H9 (cell line): ENCODE measurements around the gene SNED1. TPM values are rescaled to one million over a fixed set of nuclear protein-coding genes. Genes with fewer than 3 reads are reported as not detected.

ENCODE experiments used
- DNase-seq: peaks from one replicate; pipeline ENCODE4 v3.0.0-alpha.2; 2017
- H2AFZ ChIP-seq: one replicate; pipeline ENCODE4 v1.6.1; 2013; ENCODE audit warnings: mild to moderate bottlenecking, low read length, control low read depth, moderate library complexity
- H2AK5ac ChIP-seq: 2 replicates; pipeline ENCODE4 v1.6.1; 2013; ENCODE audit warnings: low read length, control low read depth, mixed read lengths; ENCODE audit not compliant: insufficient read length
- H2BK120ac ChIP-seq: one replicate; pipeline ENCODE4 v1.6.1; 2013; ENCODE audit warnings: low read depth, mild to moderate bottlenecking, low read length, control low read depth, inconsistent platforms; ENCODE audit not compliant: poor library complexity, severe bottlenecking
- H2BK12ac ChIP-seq: 2 replicates; pipeline ENCODE4 v1.6.1; 2013; ENCODE audit warnings: low read length, control low read depth, mixed read lengths, low read depth; ENCODE audit not compliant: insufficient read length
- H2BK15ac ChIP-seq: 2 replicates; pipeline ENCODE4 v1.6.1; 2013; ENCODE audit warnings: low read depth, low read length, control low read depth
- H2BK20ac ChIP-seq: one replicate; pipeline ENCODE4 v1.6.1; 2013; ENCODE audit warnings: low read depth, mild to moderate bottlenecking, low read length, control low read depth, inconsistent platforms; ENCODE audit not compliant: poor library complexity, severe bottlenecking
- H2BK5ac ChIP-seq: 2 replicates; pipeline ENCODE4 v1.6.1; 2013; ENCODE audit warnings: low read length, control low read depth, mixed read lengths; ENCODE audit not compliant: insufficient read length
- H3K14ac ChIP-seq: 2 replicates; pipeline ENCODE4 v1.6.1; 2013; ENCODE audit warnings: low read length, control low read depth; ENCODE audit not compliant: insufficient read depth
- H3K18ac ChIP-seq: 2 replicates; pipeline ENCODE4 v1.6.1; 2013; ENCODE audit warnings: low read depth, mild to moderate bottlenecking, mixed read lengths, low read length, control low read depth; ENCODE audit not compliant: insufficient read length
- H3K23ac ChIP-seq: 2 replicates; pipeline ENCODE4 v1.6.1; 2013; ENCODE audit warnings: low read length, control low read depth, mixed read lengths, low read depth; ENCODE audit not compliant: insufficient read length
- H3K23me2 ChIP-seq: 2 replicates; pipeline ENCODE4 v1.6.1; 2013; ENCODE audit warnings: low read depth, mild to moderate bottlenecking, mixed read lengths, low read length, control low read depth; ENCODE audit not compliant: insufficient read length, poor library complexity, severe bottlenecking
- H3K27ac ChIP-seq: 2 replicates; pipeline ENCODE4 v1.5.1; 2013; ENCODE audit warnings: low read length, control low read depth, mixed read lengths, low read depth; ENCODE audit not compliant: insufficient read length
- H3K27me3 ChIP-seq: 2 replicates; pipeline ENCODE4 v1.6.1; 2013; ENCODE audit warnings: low read length, control low read depth, inconsistent platforms; ENCODE audit not compliant: insufficient read depth
- H3K4ac ChIP-seq: 2 replicates; pipeline ENCODE4 v1.6.1; 2013; ENCODE audit warnings: low read depth, mild to moderate bottlenecking, control low read depth, inconsistent platforms, low read length, moderate library complexity
- H3K4me1 ChIP-seq: 2 replicates; pipeline ENCODE4 v1.6.1; 2013; ENCODE audit warnings: low read length, control low read depth, inconsistent platforms; ENCODE audit not compliant: insufficient read depth
- H3K4me2 ChIP-seq: 2 replicates; pipeline ENCODE4 v1.6.1; 2013; ENCODE audit warnings: low read length, control low read depth, mixed read lengths; ENCODE audit not compliant: insufficient read length, insufficient read depth
- H3K56ac ChIP-seq: 2 replicates; pipeline ENCODE4 v1.6.1; 2013; ENCODE audit warnings: low read depth, mild to moderate bottlenecking, mixed read lengths, low read length, control low read depth; ENCODE audit not compliant: insufficient read length
- H3K79me1 ChIP-seq: 2 replicates; pipeline ENCODE4 v1.6.1; 2013; ENCODE audit warnings: low read depth, mild to moderate bottlenecking, moderate library complexity, low read length, control low read depth, inconsistent platforms; ENCODE audit not compliant: insufficient read depth, poor library complexity, severe bottlenecking
- H3K79me2 ChIP-seq: 2 replicates; pipeline ENCODE4 v1.6.1; 2013; ENCODE audit warnings: low read length, control low read depth, inconsistent platforms; ENCODE audit not compliant: insufficient read depth
- H3K9ac ChIP-seq: 2 replicates; pipeline ENCODE4 v1.6.1; 2013; ENCODE audit warnings: low read length, control low read depth, mixed read lengths; ENCODE audit not compliant: insufficient read length; ENCODE audit errors: extremely low read depth
- H3K9me3 ChIP-seq: one replicate; pipeline ENCODE4 v1.6.1; 2013; ENCODE audit warnings: low read depth, low read length, inconsistent platforms; ENCODE audit not compliant: control insufficient read depth
- H3T11ph ChIP-seq: one replicate; pipeline ENCODE4 v1.6.1; 2013; ENCODE audit warnings: mild to moderate bottlenecking, low read length, control low read depth, inconsistent platforms
- H4K20me1 ChIP-seq: one replicate; pipeline ENCODE4 v1.6.1; 2013; ENCODE audit not compliant: control insufficient read depth, insufficient read length, insufficient read depth
- H4K5ac ChIP-seq: 2 replicates; pipeline ENCODE4 v1.6.1; 2013; ENCODE audit warnings: low read depth, mild to moderate bottlenecking, mixed read lengths, low read length, control low read depth; ENCODE audit not compliant: insufficient read length
- H4K8ac ChIP-seq: replicated peaks from 2 replicates; pipeline ENCODE4 v1.6.1; 2013; ENCODE audit warnings: low read length, control low read depth, mixed read lengths, low read depth; ENCODE audit not compliant: insufficient read length
- H4K91ac ChIP-seq: 2 replicates; pipeline ENCODE4 v1.6.1; 2013; ENCODE audit warnings: low read depth, mild to moderate bottlenecking, moderate library complexity, mixed read lengths, low read length, control low read depth; ENCODE audit not compliant: insufficient read length
- H3K27ac Mint-ChIP-seq, 3 experiments: 2 replicates in 2 of 3; 3 replicates in 1 of 3; pipeline ENCODE4 v1.8.0; 2020 to 2021; ENCODE audit warnings: mixed read lengths in 3 of 3, mild to moderate bottlenecking in 1 of 3, moderate library complexity in 1 of 3
- H3K27me3 Mint-ChIP-seq: 2 replicates; pipeline ENCODE4 v1.8.0; 2021; ENCODE audit warnings: low read depth, mild to moderate bottlenecking, moderate library complexity, mixed read lengths
- H3K36me3 Mint-ChIP-seq, 3 experiments: 2 replicates in 2 of 3; 3 replicates in 1 of 3; pipeline ENCODE4 v1.8.0; 2020 to 2021; ENCODE audit warnings: low read depth in 3 of 3, mixed read lengths in 3 of 3; ENCODE audit not compliant: insufficient read depth in 1 of 3
- H3K4me1 Mint-ChIP-seq, 2 experiments: 2 replicates each; pipeline ENCODE4 v1.8.0; 2020; ENCODE audit warnings: mixed read lengths in 2 of 2
- H3K4me3 Mint-ChIP-seq, 2 experiments: 2 replicates in 1 of 2; 3 replicates in 1 of 2; pipeline ENCODE4 v1.8.0; 2020 to 2021; ENCODE audit warnings: mild to moderate bottlenecking in 2 of 2, mixed read lengths in 2 of 2, moderate library complexity in 1 of 2
- H3K9me3 Mint-ChIP-seq, 2 experiments: 2 replicates in 1 of 2; 3 replicates in 1 of 2; pipeline ENCODE4 v1.8.0; 2020; ENCODE audit warnings: mild to moderate bottlenecking in 2 of 2, mixed read lengths in 2 of 2, moderate library complexity in 1 of 2
- CTCF ChIP-seq: fragments of 200-600 bp; sonication (generic); conservative IDR thresholded peaks from 3 replicates; pipeline ENCODE4 v1.8.0; 2021; ENCODE audit warnings: antibody characterized with exemption, mild to moderate bottlenecking
- WGBS: extraction: QIAGEN DNeasy Blood & Tissue Kit; methylation state at CpG from one replicate; pipeline ENCODE4 v1.1.7; 2013; ENCODE audit warnings: missing lambda C conversion rate, low lambda C conversion rate, mixed read lengths; ENCODE audit not compliant: insufficient read length; ENCODE audit errors: extremely low coverage; 5-methylcytosine and 5-hydroxymethylcytosine counted together
- total RNA-seq: library from RNA; stranded (reverse); gene quantifications from 2 replicates; pipeline ENCODE4 v1.2.1, GENCODE V29; 2021

Gene SNED1
- total RNA-seq, 1 experiment from 2014 or later = 2.5 TPM

GRCh38 chr2:241035142-241035817 is 36.9 kb downstream of the SNED1 start:
- Histone ChIP-seq H3K4me2 (no peak overlapping the region), H4K5ac (no peak overlapping the region)
- H3K27me3 Mint-ChIP-seq = peaks cover 49% of the 10 kb centered on the region

More at GRCh38 chr2:241035142-241035817, 36.9 kb downstream of the SNED1 start:
- no peak overlapping the region for H4K91ac ChIP-seq
- H3K4ac ChIP-seq = no peak overlapping the region
- no peak overlapping the region for H2AFZ ChIP-seq
- H3K79me2 ChIP-seq = no peaks in the 10 kb centered on the region
- no peak overlapping the region for H2BK20ac ChIP-seq
- no peak overlapping the region for H2BK15ac ChIP-seq
- H3K9me3 ChIP-seq = no peaks in the 10 kb centered on the region
- no peaks in the 10 kb centered on the region for H3K4me1 ChIP-seq
- TF ChIP-seq CTCF = no peak
- Mint-ChIP-seq H3K4me1 (peaks cover 0 to 6% of the 10 kb centered on the region in 2 experiments; a peak in 2 of 4 replicates), H3K9me3 (no peaks in the 10 kb centered on the region; a peak in 1 of 5 replicates), H3K36me3 (no peaks in the 10 kb centered on the region; a peak in 1 of 7 replicates), H3K27ac (no peak overlapping the region), H3K4me3 (no peak overlapping the region; a peak in 1 of 5 replicates)
- H2AK5ac ChIP-seq = no peak overlapping the region
- H3K56ac ChIP-seq = no peak overlapping the region
- H3K27me3 ChIP-seq = no peaks in the 10 kb centered on the region; the same call in 1 of the 2 replicates
- no peak overlapping the region for H3K9ac ChIP-seq
- no peak overlapping the region for H3T11ph ChIP-seq
- no peak overlapping the region for H2BK12ac ChIP-seq
- H3K79me1 ChIP-seq = no peaks in the 10 kb centered on the region
- H4K20me1 ChIP-seq = no peaks in the 10 kb centered on the region
- no peak overlapping the region for H3K27ac ChIP-seq
- no peak overlapping the region for H2BK120ac ChIP-seq
- no CpG with 5 or more reads among the region's 31 CpGs for WGBS
- H4K8ac ChIP-seq = no peak overlapping the region
- H3K14ac ChIP-seq = no peak overlapping the region
- H3K23ac ChIP-seq = no peak overlapping the region
- peak; percentile 63 for DNase-seq
- H2BK5ac ChIP-seq = no peak overlapping the region
- no peak overlapping the region for H3K18ac ChIP-seq
- peaks cover 8% of the 10 kb centered on the region for H3K23me2 ChIP-seq
